Measurements from ENCODE around the gene DOK7. TPM values are rescaled to one million over a fixed set of nuclear protein-coding genes. Genes with fewer than 3 reads are reported as not detected.

Gene DOK7
- total RNA-seq, 3 donors from 2014 or later (not counting 1 experiment from before 2014, with no cell fraction given) = 1.3 to 2.9 (median 1.6) TPM

DNA sequence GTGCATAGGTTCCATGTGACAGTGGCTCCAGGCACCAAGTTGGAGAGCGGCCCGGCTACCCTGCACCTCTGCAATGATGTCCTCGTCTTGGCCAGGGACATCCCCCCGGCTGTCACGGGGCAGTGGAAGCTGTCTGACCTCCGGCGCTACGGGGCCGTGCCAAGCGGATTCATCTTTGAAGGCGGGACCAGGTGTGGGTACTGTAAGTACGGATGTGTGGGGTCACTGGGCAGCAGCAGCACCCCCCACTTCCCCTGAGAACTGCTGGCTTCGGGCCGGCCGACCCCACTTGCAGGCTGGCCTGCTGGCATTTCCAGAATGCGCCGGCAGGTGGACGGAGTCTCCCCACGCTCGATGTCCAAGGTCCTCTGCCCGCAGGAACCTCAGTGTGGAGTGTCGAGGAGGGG is 13.2 kb downstream of the DOK7 start:
- H3K9me3 Mint-ChIP-seq = no peaks in the 10 kb centered on the region
- H3K36me3 Mint-ChIP-seq = no peaks in the 10 kb centered on the region
- H3K27ac Mint-ChIP-seq = no peak overlapping the region
- H3K4me3 ChIP-seq (ENCODE audit: low read length) = no peak overlapping the region
- H3K27me3 Mint-ChIP-seq (ENCODE audit: low read depth in 2 of 2) = peaks cover 0 to 3% of the 10 kb centered on the region in 2 donors
- intact Hi-C loops (cut with micrococcal nuclease) = no loop called here
- no peaks in the 10 kb centered on the region for H3K36me3 ChIP-seq (ENCODE audit: control insufficient read depth, insufficient read depth, low read length)
- peaks cover 10% of the 10 kb centered on the region for H3K4me1 ChIP-seq (ENCODE audit: control insufficient read depth, insufficient read depth, low read length)
- no peak overlapping the region for H3K27ac ChIP-seq (ENCODE audit: low read length)
- TF ChIP-seq, protein P1, sequence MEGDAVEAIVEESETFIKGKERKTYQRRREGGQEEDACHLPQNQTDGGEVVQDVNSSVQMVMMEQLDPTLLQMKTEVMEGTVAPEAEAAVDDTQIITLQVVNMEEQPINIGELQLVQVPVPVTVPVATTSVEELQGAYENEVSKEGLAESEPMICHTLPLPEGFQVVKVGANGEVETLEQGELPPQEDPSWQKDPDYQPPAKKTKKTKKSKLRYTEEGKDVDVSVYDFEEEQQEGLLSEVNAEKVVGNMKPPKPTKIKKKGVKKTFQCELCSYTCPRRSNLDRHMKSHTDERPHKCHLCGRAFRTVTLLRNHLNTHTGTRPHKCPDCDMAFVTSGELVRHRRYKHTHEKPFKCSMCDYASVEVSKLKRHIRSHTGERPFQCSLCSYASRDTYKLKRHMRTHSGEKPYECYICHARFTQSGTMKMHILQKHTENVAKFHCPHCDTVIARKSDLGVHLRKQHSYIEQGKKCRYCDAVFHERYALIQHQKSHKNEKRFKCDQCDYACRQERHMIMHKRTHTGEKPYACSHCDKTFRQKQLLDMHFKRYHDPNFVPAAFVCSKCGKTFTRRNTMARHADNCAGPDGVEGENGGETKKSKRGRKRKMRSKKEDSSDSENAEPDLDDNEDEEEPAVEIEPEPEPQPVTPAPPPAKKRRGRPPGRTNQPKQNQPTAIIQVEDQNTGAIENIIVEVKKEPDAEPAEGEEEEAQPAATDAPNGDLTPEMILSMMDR (IDR thresholded peaks at IDR 0.05) = no peak
- peaks cover 5 to 9% of the 10 kb centered on the region in 2 donors for H3K4me1 Mint-ChIP-seq
- 92% methylated on average over 22 of the region's 22 CpGs for WGBS (ENCODE audit: insufficient coverage)
- no peak for ATAC-seq
- no peaks in the 10 kb centered on the region for H3K27me3 ChIP-seq (ENCODE audit: control insufficient read depth, insufficient read depth, low read length)
- no peak for DNase-seq
- no peaks in the 10 kb centered on the region for H3K9me3 ChIP-seq (ENCODE audit: control insufficient read depth, insufficient read depth, low read length)
- no peak overlapping the region for H3K4me3 Mint-ChIP-seq

DNA sequence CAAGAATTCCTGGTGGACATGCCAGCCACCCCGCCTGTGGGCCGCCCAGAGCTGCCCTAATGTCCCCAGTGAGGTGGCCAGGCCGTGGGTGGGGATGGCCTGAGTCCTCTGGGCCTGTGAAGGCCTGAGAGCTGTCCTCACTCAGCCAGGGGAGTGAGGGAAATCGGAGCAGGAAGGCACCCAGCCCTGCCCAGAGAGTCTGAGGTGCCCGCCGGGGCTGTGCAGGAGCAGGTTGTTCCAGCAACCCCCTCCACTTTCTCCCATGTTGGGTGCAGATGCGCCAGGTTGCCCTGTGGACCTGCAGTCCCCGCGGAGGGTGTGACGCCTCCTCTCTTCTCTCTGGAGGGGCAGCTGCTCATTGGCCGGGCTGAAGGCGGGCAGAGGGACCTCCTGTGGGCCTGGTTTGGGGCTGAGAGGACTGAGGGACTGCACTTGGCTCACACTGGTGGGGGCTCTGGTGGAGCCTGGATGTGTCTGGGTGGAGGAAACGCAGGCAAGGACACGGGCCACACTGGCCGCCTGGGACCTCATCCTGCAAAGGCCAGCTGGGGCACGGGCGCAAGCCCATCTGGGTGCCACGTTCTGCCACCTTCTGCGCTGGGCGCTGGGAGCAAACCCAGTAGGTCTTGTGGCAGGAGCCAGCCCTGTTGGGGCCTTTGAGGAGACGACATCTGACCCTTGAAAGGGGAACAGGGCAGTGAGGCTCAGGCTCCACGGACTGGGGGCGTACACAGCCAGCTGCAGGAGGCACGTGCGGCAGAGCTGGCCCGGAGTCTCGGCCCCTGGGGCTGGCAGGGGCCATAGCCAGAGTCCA is 14.0 kb downstream of the DOK7 start:
- Mint-ChIP-seq H3K4me1 (peaks cover 5 to 9% of the 10 kb centered on the region in 2 donors), H3K9me3 (no peaks in the 10 kb centered on the region), H3K36me3 (no peaks in the 10 kb centered on the region), H3K4me3 (no peak overlapping the region), H3K27ac (no peak overlapping the region), H3K27me3 (ENCODE audit: low read depth in 2 of 2) (peaks cover 0 to 3% of the 10 kb centered on the region in 2 donors)
- no peak for DNase-seq
- no peak overlapping the region for H3K4me3 ChIP-seq (ENCODE audit: low read length)
- H3K9me3 ChIP-seq (ENCODE audit: control insufficient read depth, insufficient read depth, low read length) = no peaks in the 10 kb centered on the region
- TF ChIP-seq, protein P1 (IDR thresholded peaks at IDR 0.05) = no peak
- no peak for ATAC-seq
- no peaks in the 10 kb centered on the region for H3K36me3 ChIP-seq (ENCODE audit: control insufficient read depth, insufficient read depth, low read length)
- intact Hi-C loops (cut with micrococcal nuclease) = no loop called here
- H3K27me3 ChIP-seq (ENCODE audit: control insufficient read depth, insufficient read depth, low read length) = no peaks in the 10 kb centered on the region
- 83% methylated on average over 26 of the region's 27 CpGs for WGBS (ENCODE audit: insufficient coverage)
- H3K4me1 ChIP-seq (ENCODE audit: control insufficient read depth, insufficient read depth, low read length) = peaks cover 10% of the 10 kb centered on the region
- H3K27ac ChIP-seq (ENCODE audit: low read length) = no peak overlapping the region

GRCh38 chr4:3477750-3478430 is 14.8 kb downstream of the DOK7 start:
- TF ChIP-seq, protein P1 (IDR thresholded peaks at IDR 0.05) = no peak
- DNase-seq = no peak
- intact Hi-C loops (cut with micrococcal nuclease) = no loop called here

More at GRCh38 chr4:3477750-3478430, 14.8 kb downstream of the DOK7 start:
- no peaks in the 10 kb centered on the region for H3K9me3 Mint-ChIP-seq
- H3K27me3 ChIP-seq (ENCODE audit: control insufficient read depth, insufficient read depth, low read length) = no peaks in the 10 kb centered on the region
- H3K4me3 Mint-ChIP-seq = no peak overlapping the region
- peaks cover 10% of the 10 kb centered on the region for H3K4me1 ChIP-seq (ENCODE audit: control insufficient read depth, insufficient read depth, low read length)
- H3K4me3 ChIP-seq (ENCODE audit: low read length) = no peak overlapping the region
- H3K27me3 Mint-ChIP-seq (ENCODE audit: low read depth in 2 of 2) = peaks cover 0 to 3% of the 10 kb centered on the region in 2 donors
- H3K27ac ChIP-seq (ENCODE audit: low read length) = no peak overlapping the region
- no peak for ATAC-seq
- peaks cover 5 to 9% of the 10 kb centered on the region in 2 donors for H3K4me1 Mint-ChIP-seq
- no peaks in the 10 kb centered on the region for H3K36me3 Mint-ChIP-seq
- 86% methylated on average over 23 of the region's 23 CpGs for WGBS (ENCODE audit: insufficient coverage)
- no peaks in the 10 kb centered on the region for H3K36me3 ChIP-seq (ENCODE audit: control insufficient read depth, insufficient read depth, low read length)
- H3K9me3 ChIP-seq (ENCODE audit: control insufficient read depth, insufficient read depth, low read length) = no peaks in the 10 kb centered on the region
- no peak overlapping the region for H3K27ac Mint-ChIP-seq

Measured in natural killer cell (primary cell).